Thyroid gland (tissue), 4 donors: Measurements from ENCODE around the gene FBXO24.

Experiments used
- CTCF ChIP-seq, 6 experiments: fragments of 200-600 bp in 3 of 6; fragments of 450-650 bp in 3 of 6; sonication (generic) in 3 of 6; IDR thresholded peaks; one replicate each; pipeline ENCODE4 v1.5.1; 2016 to 2019; ENCODE audit warnings: antibody characterized with exemption in 6 of 6, mild to moderate bottlenecking in 2 of 6, inconsistent platforms in 1 of 6, moderate library complexity in 1 of 6
- POLR2A ChIP-seq, 2 donors: fragments of 450-650 bp; IDR thresholded peaks; one replicate each; pipeline ENCODE4 v1.6.1; 2017; ENCODE audit warnings: antibody characterized with exemption in 2 of 2, mild to moderate bottlenecking in 2 of 2, moderate library complexity in 1 of 2

GRCh38 chr7:100602889-100603725, 17.0 kb downstream of the FBXO24 start:
- TF ChIP-seq CTCF (IDR thresholded peaks at IDR 0.05) (no peak), POLR2A (IDR thresholded peaks at IDR 0.05) (no peak)
